BJ (cell line): ENCODE results near the gene SNURF. TPM values are rescaled to one million over a fixed set of nuclear protein-coding genes. Genes with fewer than 3 reads are reported as not detected.
"Not testable (repeated sequence)": the region's sequence is repeated elsewhere in the genome, so short reads cannot be mapped to it uniquely, and the experiment has no call there.

Experiments
- CTCF ChIA-PET: fragments of 350-600 bp; formaldehyde crosslinking; extraction: SDS; loops from one replicate; lab custom pipeline; 2021; ENCODE audit warnings: antibody characterized with exemption, inconsistent platforms; lab: Yijun Ruan, JAX
- POLR2A ChIA-PET: fragments of 300-600 bp; sonication (Branson Sonifier 250); formaldehyde crosslinking; extraction: SDS; loops from one replicate; lab custom pipeline; 2021; ENCODE audit warnings: antibody characterized with exemption; lab: Charles Lee
- DNase-seq: peaks from one replicate; pipeline ENCODE4 v3.0.0-alpha.2; 2011; ENCODE audit warnings: low read depth
- H3K27me3 ChIP-seq: 2 replicates; pipeline ENCODE4 v1.6.0; 2011; ENCODE audit warnings: low read length; ENCODE audit not compliant: control insufficient read depth, insufficient read depth
- H3K36me3 ChIP-seq: 2 replicates; pipeline ENCODE4 v1.5.1; 2011; ENCODE audit warnings: low read length; ENCODE audit not compliant: control insufficient read depth, insufficient read depth
- H3K4me3 ChIP-seq: 2 replicates; pipeline ENCODE4 v1.5.1; 2011; ENCODE audit warnings: low read depth, mild to moderate bottlenecking, control low read depth, low read length
- polyA minus RNA-seq: library from RNA; depleted of rRNA, polyadenylated mRNA; stranded (reverse); fragments of >200 nt; gene quantifications from 2 replicates; pipeline ENCODE4 v1.2.3, GENCODE V29; 2011; rRNA and poly(A)+ RNA removed
- polyA plus RNA-seq: library from polyadenylated mRNA; depleted of rRNA; stranded (reverse); fragments of >200 nt; gene quantifications from 2 replicates; pipeline ENCODE4 v1.2.3, GENCODE V29; 2011; rRNA removed
- TF ChIP-seq, protein P1 (sequence below): IDR thresholded peaks from 2 replicates; pipeline ENCODE4 v1.5.1; 2011; ENCODE audit warnings: low read depth, mild to moderate bottlenecking, control low read depth, inconsistent platforms, low read length, moderate library complexity; ENCODE audit not compliant: insufficient read depth

The SNURF gene, protein sequence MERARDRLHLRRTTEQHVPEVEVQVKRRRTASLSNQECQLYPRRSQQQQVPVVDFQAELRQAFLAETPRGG
- polyA plus RNA-seq = 3.1 and 5.3 TPM in 2 replicates
- 5.8 and 24.2 TPM in 2 replicates for polyA minus RNA-seq

DNA sequence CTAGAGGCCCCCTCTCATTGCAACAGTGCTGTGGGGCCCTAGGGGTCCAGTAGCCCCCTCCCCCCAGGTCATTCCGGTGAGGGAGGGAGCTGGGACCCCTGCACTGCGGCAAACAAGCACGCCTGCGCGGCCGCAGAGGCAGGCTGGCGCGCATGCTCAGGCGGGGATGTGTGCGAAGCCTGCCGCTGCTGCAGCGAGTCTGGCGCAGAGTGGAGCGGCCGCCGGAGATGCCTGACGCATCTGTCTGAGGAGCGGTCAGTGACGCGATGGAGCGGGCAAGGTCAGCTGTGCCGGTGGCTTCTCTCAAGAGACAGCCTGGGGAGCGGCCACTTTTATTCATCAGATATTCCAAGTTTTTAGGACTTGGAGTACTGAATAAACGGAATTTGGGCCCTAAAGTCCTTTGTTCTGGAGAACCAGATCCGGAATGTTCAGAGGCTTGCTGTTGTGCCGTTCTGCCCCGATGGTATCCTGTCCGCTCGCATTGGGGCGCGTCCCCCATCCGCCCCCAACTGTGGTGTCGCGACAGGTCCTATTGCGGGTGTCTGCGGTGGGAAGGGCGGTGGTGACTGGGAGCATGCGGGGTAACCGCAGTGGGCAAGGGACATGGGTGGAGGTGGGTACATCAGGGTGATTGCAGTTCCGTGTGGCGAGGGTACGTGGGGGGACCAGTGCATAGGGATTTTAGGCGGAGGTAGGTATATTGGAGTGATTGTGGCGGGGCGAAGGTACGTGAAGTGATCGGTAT, at the start of gene SNURF, which contains the start of gene SNRPN:
SNURF (plus strand) TSS at position 205 of the 748 bp plus-strand sequence; CDS start at position 267, 62 bp downstream.
SNRPN (plus strand) TSS at position 205 of the 748 bp plus-strand sequence. CDS start 19,467 bp downstream, outside the sequence.
- TF ChIP-seq, protein P1, sequence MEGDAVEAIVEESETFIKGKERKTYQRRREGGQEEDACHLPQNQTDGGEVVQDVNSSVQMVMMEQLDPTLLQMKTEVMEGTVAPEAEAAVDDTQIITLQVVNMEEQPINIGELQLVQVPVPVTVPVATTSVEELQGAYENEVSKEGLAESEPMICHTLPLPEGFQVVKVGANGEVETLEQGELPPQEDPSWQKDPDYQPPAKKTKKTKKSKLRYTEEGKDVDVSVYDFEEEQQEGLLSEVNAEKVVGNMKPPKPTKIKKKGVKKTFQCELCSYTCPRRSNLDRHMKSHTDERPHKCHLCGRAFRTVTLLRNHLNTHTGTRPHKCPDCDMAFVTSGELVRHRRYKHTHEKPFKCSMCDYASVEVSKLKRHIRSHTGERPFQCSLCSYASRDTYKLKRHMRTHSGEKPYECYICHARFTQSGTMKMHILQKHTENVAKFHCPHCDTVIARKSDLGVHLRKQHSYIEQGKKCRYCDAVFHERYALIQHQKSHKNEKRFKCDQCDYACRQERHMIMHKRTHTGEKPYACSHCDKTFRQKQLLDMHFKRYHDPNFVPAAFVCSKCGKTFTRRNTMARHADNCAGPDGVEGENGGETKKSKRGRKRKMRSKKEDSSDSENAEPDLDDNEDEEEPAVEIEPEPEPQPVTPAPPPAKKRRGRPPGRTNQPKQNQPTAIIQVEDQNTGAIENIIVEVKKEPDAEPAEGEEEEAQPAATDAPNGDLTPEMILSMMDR = no peak
- ChIA-PET POLR2A (no interaction called here), CTCF (no interaction called here)
- Histone ChIP-seq H3K4me3 (peak within 1 kb of the TSS; percentile 54), H3K36me3 (no peaks in the 10 kb centered on the region), H3K27me3 (no peaks in the 10 kb centered on the region)
- no peak for DNase-seq

DNA sequence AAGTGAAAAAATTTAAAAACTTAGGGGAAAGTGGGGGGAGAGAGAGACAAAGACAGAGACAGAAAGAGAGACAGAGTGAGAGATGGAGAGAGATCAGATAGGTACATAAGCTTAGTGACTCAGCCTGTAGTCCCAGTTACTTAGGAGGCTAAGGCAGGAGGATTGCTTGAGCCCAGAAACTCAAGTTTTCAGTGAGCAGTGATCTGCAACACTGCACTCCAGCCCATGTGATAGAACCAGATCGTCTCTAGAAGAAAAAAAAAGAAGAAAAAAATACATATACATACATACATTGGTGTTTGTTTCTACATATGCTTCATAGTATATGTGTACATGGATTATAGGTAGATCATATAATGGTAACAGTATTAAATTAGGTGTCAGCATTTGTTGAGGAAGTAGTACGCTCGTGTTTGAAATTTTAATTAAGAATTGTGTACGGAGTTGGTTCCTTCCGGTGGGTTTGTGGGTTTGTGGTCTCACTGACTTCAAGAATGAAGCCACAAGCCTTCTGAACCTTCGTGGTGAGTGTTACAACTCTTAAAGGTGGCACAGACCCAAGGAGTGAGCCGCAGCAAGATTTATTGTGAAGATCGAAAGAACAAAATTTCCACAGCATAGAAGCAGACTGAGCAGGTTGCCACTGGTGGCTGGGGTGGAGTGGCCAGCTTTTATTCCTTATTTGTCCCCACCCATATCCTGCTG, 38.3 kb upstream of the SNURF start:
- Histone ChIP-seq H3K36me3 (no peaks in the 10 kb centered on the region), H3K4me3 (no peak overlapping the region), H3K27me3 (no peaks in the 10 kb centered on the region)
- TF ChIP-seq, protein P1 = no peak
- DNase-seq = no peak
- ChIA-PET POLR2A (no interaction called here), CTCF (no interaction called here)

DNA sequence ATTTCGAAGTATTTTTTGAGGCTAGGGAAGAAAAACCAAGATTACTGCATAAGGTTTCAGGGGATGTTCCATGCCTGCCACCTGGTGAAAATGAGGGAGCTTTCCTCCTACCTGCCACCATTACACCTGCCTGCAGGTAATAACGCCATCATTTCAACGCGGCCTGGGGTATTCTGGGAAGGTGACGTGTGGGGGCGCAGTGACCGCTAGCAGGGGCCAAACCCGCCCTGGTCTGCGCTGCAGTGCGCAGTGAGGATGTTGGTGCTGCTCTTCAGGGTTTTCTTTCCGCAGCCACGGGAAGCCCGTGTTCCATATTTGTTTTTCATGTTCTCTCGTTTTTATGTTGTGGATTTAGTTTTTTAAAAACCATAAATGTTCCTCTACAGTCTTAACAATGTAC, 37.4 kb upstream of the SNURF start:
- no peak overlapping the region for H3K4me3 ChIP-seq
- H3K36me3 ChIP-seq = no peaks in the 10 kb centered on the region
- CTCF ChIA-PET = no interaction called here
- DNase-seq = no peak
- TF ChIP-seq, protein P1 = no peak
- no peaks in the 10 kb centered on the region for H3K27me3 ChIP-seq
- POLR2A ChIA-PET = no interaction called here

DNA sequence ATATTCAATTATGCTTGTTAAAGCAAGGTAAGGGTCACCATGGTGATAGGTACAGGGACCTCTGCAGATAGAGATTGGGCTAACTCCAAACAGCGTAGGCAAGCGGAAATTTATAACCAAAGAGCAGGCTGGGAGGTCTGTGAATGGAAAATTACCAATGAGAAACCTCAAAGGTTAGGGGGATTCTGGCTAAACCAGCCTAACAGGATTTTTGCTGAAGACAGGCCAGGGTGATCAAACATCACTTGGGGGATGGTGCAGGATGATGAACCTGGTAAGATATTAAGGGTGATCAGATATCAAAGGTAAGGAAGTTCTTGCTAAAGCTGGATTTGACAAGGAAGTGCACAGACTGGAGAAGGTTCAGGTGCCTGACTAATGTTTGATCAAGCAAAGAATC, 35.3 kb upstream of the SNURF start:
- Histone ChIP-seq H3K36me3 (no peaks in the 10 kb centered on the region), H3K4me3 (no peak overlapping the region), H3K27me3 (no peaks in the 10 kb centered on the region)
- ChIA-PET CTCF (no interaction called here), POLR2A (no interaction called here)
- TF ChIP-seq, protein P1 = no peak
- no peak for DNase-seq

DNA sequence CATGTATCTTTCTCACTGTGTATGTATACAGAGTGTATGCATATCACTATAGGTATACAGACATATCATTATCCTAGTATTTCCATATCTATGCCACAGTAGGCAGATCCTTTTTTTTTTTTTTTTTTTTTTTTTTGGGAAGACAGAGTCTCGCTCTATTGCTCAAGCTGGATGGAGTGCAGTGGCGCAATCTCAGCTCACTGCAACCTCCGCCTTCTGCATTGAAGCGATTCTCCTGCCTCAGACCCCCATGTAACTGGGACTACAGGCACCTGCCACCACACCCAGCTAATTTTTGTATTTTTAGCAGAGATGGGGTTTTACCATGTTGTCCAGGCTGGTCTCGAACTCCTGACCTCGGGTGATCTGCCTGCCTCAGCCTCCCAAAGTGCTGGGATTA, 32.0 kb upstream of the SNURF start:
- H3K27me3 ChIP-seq, POLR2A ChIA-PET, H3K4me3 ChIP-seq, CTCF ChIA-PET, DNase-seq, H3K36me3 ChIP-seq: not testable (repeated sequence)
